ENCODE data around the gene PIEZO1.

- TF ChIP-seq CTCF (IDR thresholded peaks at IDR 0.05; ENCODE audit: insufficient read depth, low read depth, low read length) (no peak), EZH2 (IDR thresholded peaks at IDR 0.05; ENCODE audit: insufficient read depth, low read length) (no peak)
Observed at GRCh38 chr16:88681709-88682451, 103.1 kb downstream of the PIEZO1 start.

All from astrocyte (in vitro differentiated cells and primary cell).